NK-92 (cell line): Measurements from ENCODE around the gene POLD3.

Experiments used
- DNase-seq: peaks from one replicate; lab custom pipeline; 2025; ENCODE audit not compliant: unreplicated experiment; lab: John Stamatoyannopoulos, UW

POLD3 gene

DNA sequence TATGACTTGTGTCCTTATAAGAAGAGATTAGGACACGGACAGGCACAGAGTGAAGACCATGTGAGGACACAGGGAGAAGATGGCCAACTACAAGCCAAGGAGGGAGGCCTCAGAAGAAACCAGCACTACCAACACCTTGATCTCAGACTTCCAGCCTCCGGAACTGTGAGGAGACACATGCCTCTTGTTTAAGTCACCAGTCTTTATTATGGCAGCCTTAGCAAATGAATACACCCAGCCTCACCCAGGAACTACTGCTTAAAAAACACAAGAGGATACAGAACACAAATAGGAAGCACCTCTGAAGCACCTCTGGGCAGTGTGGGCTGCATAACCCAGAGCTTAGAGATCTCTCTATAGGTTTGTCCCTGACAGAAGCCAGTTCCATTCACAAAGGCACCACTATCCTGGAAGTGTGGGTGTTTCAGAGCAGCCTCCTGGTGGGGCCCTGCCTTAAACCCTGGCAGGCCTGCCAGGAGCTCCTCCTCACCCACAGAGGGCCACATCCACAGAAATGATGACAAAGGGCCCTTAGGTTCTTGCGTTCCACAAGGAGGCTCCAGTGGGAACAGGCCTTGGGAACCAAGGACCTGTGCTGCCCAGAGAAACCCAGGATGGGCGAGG, 80.1 kb downstream of the POLD3 start:
- no peak for DNase-seq

DNA sequence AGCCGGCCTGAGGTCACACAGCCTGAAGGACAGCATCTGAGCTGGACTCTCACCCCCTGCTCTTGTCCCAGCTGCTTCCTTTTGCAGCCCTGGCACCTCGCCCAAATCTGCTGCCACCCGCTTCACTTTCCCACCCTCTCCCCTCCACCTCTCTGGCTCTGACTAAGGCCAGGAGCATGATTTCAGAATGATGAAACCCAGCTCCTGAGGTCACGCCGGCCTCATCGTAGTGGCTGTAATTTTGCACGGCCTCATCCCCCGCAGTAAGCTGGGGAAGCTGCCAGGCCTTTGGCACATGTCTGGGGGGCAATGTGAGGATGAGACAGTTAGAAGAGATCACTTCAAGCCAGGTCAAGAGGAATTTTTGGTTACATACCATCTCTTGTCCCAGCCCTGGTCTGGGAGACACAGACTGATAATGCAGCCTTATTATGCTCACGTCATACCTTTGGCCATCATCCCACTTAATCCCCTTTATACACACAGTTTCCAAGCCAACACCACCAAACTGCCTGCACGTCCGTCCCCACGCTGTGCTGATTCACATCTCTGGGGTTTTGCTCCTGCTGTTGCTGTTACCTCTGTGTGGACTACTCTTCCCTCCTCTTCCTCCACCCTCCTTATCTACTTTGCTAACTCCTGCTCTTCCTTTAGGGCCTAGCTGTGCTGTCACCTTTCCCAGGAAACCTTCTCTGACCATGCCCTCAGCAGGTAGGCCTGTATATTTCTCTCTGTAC, 80.7 kb downstream of the POLD3 start:
- DNase-seq: no peak

DNA sequence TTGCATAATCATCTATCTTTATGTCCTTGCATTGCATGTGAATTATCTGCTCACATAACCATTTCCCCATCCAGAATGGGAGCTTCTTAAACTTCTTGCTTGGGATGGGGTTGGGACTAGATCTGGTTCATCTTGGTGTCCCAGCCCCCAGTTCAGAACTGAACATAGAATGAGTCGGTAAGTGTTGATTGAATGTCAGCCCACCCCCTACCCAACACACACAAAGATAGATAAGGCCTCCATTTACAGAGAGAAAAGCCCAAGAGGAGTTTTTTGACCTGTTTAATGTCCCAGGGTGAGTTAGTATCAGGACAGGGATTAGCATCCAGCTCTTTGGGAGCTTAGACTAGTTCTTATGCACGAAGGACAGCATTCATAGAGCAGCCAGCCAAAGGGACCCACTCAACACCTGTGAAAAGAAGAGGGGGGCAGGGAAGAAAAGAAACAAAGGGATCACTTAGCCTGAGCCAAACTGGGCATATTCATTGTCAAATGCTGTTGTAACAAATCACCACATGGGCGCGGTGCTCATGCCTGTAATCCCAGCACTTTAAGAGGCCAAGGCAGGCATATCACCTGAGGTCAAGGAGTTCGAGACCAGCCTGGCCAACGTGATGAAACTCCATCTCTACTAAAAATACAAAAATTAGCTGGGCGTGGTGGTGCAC, 81.4 kb downstream of the POLD3 start:
- DNase-seq: no peak

DNA sequence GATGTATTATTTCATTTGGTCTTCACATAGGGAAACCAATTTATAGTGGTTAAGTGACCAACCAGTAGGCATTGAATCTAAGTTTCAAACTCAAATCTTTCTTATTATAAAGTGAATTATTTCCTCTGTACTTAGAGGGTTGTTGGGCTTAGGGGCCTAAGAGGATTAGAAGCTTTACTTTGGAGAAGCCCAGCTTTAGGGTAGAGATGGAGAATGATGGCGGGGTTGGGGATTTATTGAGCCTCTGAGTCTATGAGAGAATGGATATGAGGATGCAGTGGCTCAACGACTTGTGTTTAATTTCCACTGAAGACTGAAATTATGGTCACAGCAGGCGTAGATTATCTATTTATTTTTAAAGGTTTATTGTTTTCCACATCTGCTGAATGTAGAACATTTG, 83.4 kb downstream of the POLD3 start:
- DNase-seq: no peak

DNA sequence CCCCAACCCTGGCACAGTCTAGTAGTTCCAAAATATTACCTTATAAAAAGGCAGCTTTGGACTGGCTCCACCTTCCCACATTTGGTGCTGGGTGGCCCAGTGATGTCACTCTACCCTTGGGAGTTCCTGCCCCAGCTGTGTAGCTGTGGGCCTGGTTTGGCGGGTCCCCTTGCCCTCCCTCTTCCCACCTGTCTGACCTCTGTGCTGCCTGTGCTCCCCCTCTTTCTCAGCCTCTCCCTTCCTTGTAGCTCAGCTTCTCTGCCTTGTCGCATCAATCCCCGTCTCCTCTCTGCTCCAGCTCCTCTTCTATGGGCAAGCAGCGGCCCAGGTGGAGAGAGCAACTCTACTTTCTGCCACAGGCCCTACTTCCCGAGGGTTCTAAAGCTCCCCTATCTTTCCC, 84.2 kb downstream of the POLD3 start:
- no peak for DNase-seq

DNA sequence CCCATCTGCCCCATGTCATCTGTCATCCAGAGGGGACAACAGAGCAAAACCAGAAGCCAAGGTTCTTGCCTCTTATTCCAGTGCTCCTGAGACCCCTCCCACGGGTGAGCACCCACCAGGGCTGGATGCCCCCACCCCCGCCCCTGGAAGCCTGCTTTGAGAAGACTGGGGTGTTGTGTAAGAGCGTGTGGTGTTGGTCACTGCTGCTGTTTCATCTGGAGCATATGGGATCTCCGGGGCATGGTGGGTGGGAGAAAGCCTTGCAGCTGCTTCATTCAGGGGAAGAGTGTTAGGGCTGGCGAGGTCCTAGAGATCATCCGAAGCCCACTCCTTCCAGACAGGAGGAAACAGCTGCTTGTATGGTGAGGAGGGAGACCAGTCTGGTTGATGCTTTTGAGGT, 84.7 kb downstream of the POLD3 start:
- DNase-seq: no peak

DNA sequence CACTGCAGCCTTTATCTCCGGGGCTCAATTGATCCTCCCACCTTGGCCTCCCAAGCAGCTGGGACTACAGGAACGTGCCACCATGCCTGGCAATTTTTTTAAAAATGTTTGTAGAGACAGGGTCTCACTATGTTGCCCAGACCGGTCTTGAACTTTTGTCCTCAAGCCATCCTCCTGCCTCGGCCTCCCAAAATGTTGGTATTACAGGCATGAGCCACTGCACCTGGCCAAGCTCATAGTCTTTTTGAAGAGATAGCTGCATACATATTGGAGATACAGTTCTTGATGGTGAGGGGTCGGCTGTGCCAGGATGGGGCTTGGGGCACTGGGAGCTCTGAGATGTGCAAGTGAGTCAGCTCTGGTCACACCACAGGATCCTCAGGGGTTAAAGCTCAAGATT, 85.7 kb downstream of the POLD3 start:
- no peak for DNase-seq

DNA sequence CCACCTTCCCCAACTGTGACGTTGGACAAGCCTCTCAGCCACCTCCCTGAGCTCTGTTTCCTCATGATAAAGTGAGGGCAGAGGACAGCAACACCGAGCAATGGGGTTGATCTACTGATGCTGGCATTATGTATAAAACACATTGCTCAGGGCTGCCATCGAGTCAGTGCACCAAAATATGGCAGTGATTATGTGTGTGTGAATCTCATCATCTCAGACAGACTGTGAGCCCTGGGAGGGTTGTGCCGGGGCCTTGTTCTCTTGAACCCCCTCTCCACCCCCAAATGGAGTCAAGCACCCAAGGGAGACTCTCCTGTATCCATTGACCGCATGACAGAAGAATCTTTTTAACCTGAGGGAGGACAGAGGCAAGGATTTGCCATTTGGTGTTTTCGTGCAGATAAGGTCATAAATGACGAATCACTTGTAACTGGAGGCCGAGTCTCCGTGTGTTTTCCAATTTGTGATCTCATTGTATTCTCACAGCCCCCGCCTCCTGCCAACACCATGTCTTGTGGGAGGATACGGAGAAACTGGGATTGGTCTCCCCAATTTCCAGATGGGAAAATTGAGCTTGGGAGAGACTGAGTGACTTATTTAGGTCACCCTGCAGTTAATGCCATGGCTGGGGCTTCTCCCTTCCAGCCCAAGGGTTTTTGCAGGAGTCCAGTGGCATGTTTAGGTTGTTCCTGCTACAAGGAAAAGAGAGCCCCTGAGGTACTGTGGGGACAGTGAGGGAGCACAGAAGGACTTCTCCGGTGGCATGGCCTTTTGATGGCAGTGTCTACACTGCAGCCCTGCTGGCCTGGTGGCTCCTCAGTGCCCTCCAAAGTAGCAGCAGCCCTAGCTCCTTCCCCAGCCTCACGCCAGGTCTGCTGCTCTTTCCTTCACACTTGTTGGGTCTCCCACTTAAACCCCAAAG, 86.5 kb downstream of the POLD3 start:
- DNase-seq: no peak

DNA sequence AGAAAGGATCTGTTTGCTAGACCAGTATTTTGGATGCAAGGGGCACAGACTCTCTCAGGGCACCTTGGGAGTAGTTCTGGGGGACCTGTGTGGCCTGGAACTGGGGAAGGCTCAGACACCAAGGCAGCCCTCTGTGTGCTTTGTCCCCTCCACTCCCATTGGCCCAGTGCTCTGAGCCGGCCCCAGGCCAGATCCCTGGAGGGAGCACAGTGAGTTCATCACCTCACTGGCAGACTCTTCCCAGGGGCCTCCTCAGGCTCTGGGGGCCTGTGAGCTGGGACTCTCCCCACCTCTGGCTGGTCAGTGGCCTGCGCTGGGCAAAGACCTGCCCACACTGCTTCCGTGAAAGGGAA, 87.1 kb downstream of the POLD3 start:
- no peak for DNase-seq

DNA sequence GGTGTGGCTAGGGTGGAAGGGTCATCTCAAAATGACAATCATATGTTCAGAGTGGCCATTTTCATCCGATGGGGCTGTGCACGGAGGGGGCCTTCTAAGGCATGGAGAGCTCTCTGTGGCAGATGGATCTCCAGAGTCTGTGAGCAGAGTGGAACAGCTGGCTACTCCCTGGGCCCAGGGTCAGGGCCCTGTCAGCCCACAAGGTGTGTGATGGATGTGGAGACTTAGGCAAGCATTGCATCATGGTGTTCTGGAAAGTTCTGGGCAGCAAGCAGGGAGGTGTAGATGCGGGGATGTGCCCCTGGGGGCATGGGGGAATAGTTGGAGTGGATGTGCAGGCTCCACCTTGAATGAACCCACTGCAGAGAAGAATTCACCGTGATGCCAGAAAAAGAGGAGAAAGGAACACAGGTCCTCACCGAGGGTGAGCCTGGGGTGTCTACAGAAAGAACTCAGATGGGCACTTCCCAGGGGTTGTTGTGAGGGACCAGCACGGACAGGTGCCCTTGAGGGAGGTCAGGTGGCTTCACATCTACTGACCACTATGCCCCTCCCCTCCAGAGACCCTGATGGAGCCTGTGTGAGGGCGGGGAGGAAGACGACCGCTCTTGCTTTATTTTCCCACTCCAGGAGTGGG, 87.8 kb downstream of the POLD3 start:
- no peak for DNase-seq

DNA sequence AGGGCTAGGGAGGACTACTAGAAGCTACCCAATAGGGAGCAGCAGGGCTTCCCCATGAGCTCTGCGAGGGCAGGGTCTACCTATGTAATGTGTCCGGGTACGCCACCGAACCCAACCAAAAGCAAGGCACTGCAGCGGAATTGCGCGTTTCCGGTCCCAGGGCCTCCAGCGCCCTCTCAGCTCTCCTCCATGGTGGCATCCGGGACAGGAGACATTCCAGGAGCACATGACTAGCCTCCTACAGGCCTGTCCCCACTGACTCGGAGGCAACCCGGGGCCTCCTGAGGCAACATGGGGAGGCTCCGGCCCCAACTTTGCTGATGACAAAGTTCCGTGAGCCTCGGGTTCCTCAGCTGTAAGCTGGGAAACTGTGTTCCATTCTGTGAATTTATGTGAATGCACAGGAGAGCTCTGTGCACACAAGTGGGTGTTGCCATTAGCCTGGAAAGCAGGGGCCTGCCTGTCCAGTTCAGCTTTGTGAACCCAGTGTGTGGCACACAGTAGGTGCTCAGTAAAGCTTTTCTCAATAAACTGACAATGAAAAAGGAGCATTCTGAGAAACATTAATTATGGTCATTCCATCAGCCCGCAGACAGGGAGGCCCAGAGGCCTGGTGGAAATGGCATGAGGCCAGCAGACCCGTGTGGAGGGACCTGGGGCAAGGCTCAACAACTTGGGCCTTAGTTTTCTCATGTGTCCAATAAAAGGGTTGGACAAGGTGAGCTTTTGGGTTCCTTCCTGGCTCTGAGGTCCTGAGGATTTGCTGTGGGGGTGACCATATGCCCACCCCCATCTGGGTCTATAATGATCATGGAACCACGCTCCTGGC, 88.5 kb downstream of the POLD3 start:
- no peak for DNase-seq

DNA sequence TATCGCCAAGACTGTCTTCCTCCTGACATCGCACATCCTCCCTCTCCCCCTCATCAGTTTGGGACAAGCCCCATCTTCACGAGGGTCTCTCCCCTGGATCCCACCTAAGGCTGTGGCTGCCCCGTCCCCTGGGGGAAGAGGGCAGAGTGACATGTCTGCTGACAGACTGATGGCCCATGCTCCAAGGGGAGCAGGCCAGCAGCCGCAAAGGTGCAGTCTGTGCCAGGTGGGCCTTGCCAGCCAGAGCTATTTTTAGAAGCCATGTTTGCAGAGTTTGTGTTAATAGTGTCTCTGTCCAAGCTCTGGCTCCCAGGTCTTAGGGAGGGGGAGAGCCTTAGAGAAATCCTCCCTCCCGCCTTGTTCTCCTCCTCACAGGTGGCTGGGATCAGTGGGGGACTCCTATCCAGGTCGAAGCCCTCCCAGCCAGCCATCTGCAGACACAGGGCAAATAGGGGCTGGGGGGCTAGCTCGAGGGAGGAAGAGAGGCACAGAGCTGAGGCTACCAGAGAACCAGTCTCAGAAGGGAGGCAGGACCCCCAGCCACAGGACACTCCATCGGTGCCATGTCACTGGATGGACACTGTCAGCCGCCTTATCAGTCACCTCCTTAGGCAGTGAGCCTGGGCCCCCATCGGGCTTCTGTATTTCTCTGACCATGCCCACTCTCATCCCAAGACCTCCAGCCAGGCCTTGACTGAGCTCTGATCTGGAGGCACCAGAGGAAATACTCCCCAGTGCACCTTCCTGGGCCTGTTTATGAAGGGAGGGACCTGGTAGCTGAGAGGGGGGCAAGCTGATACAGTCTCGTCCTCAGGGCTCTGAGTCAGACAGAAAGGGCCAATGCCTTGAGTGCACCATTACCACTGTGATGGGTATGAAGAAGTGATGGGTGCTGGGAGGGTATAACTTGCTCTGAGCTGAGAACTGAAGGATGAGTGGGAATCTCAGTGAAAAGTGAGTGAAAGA, 89.6 kb downstream of the POLD3 start:
- no peak for DNase-seq

DNA sequence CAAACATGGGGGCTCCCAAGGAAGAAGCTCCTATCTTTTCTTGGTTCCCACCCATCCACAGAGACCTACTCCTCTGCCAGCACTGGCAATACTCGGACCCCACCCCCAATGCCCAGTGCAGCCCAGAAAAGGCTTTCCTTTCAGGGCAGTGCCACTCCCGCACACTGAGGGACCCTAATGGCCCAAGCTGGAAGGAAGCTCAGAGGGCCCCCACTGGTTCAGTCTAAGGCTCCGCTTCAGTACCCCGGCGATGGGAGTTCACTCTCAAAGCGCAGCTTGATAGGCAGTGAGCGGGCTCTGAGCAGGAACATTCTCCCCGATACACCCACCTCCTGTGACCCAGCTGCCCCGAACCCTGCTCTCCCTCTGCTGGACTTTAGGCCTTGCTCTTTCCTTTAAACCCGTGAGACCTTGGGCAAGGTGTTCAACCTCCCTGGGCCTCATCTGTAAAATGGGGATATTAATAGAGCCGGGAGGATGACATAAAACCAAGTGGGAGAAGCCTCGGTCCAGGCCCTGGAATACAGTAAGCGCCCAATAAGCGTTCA, 90.4 kb downstream of the POLD3 start:
- no peak for DNase-seq

DNA sequence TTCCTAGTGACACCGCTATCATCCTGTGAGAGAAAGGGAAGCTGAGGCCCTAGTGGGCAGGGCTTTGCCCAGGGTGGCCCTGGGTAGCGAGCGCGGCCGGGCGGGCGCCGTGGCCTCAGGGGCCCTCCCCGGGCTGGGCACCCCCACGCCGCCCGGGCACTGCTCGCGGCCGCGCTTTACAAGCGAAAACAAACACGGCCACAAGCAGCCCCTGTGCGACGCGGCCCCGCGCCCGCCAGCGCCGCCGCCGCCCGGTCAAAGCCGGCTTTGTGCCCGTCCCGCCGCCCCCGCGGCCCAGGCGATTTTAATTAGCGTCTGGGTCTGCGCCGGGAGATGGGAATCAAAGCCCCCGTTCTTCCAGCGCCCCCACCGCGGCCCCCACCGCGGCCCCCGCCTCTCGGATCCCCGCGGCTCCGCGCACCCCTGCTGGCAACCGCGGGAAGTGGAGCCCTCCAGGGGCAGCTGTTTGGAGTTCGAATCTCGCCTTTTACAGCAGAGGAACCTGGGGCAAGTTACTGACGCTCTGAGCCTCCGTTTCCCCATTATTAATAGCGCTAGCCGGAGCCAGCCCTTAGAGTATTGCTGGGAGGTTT, 91.0 kb downstream of the POLD3 start:
- no peak for DNase-seq

DNA sequence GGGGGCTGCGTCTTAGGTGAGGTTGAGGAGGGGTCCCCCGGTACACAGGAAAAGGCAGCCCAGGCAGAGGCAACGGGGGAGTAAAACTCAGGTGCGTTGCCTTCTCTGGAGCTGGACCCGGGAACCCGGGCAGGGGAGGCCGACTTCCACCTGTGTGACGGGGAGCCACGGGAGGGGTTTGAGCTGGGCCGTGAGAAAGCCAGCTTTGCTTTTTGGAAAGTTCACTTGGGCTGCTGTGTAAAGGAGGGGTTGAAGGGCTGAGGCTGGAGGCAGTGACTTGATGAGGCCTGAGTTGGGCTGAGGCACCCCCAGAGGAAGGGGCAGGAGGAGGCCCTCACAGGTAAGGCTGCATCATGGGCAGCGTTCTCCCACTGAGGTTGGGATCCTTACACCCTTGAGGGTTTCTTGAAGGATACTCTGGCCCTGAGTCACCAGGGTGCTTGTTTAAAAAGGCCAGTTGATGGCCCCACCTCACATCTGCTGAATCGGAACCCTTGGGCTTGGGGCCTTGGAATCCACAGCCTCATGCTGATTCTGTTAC, 91.6 kb downstream of the POLD3 start:
- DNase-seq: no peak

DNA sequence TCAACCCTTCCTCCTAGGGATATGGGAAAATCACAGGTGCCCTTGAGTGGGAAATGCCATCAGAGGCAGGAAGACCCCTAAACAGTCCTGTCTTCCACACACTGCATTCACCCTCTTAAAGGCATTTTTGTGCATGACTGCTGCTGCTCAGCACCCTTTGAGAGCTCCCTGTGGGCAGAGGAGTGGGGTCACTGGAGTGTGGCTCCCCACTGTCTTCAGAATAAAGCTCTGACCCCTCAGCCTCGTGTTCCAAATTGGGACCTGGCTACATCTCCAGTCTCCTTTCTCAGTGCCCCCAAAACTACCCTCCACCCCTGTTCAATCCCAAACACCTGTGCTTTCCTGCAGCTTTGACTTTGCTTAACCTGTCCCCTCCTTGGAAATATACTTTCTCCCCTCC, 92.3 kb downstream of the POLD3 start:
- no peak for DNase-seq

DNA sequence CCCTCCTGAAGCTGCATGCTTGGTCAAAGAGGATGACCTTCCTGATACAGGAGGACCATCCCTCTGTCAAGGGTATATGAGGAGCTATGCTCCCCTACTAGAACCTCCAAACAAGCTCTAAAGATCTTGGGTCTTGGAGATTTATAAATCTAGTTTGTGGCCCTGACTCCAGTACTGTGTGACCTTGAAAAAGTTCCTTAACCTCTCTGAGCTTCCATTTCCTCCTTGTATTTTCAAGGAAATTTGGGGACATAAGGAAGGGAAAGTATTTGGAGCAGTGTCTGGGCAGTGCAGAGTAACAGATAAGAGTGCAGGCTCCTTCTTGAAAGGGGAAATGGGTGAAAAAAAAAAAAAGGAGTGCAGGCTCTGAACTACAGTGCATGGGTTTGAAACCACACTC, 93.0 kb downstream of the POLD3 start:
- no peak for DNase-seq

DNA sequence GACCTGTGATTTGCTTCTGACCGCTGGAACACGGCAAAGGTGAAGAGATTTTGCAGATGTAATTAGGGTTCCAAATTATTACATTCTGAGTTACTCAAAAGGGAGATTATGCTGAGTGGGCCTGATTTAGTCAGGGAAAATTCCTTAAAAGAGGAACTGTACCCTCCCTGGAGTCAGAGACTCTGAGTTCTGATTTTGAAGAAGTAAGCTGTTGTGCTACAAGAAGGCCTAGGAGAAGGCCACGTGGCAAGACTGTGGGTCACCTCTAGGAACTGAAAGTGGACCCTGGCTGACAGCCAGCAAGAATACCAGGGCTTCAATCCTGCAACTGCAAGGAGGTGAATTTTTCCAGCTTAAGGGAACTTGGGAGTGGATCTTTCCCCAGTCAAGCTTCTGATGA, 93.5 kb downstream of the POLD3 start:
- DNase-seq: no peak
